AG04449 (cell line): ENCODE measurements around the gene SLC6A15.
A peak's percentile ranks its signal among the peaks of the same experiment; 100 is the strongest.

Experiments
- CTCF ChIA-PET: fragments of 350-600 bp; formaldehyde crosslinking; extraction: SDS; loops from one replicate; lab custom pipeline; 2021; ENCODE audit warnings: antibody characterized with exemption; lab: Yijun Ruan, JAX
- POLR2A ChIA-PET: fragments of 400-600, 350-600 bp; formaldehyde crosslinking; extraction: SDS; loops from one replicate; lab custom pipeline; 2020; ENCODE audit warnings: antibody characterized with exemption, inconsistent platforms; lab: Yijun Ruan, JAX
- DNase-seq: peaks from one replicate; pipeline ENCODE4 v3.0.0-alpha.2; 2010; ENCODE audit warnings: low read depth, low spot score
- H3K4me3 ChIP-seq: 2 replicates; pipeline ENCODE4 v1.5.1; 2011; ENCODE audit warnings: low read depth, mild to moderate bottlenecking, control low read depth, low read length
- TF ChIP-seq, protein P1 (sequence below): IDR thresholded peaks from one replicate; pipeline ENCODE4 v1.5.1; 2011; ENCODE audit warnings: mild to moderate bottlenecking, moderate library complexity, low read length, control low read depth, inconsistent platforms; ENCODE audit not compliant: insufficient read depth; ENCODE audit errors: missing control alignments

The SLC6A15 gene

DNA sequence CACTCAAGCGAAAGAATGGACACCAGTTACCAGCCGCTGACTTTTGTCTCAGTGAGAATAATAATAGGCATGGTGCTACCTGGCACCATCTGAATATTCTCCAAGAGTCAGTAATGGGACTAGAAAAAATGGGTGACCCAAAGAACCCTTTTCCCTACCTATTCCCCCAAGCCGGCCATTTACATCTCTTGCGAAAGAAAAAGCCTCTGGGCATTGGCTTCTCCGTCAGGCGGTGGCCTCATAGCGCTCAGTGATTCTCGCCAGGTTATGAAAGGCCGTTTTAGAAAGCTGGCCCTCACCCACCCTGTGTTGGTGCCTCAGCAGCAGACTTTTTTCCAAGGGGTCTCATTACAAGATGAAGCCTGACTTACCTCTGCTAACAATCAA, 523 bp upstream of the SLC6A15 start:
- POLR2A ChIA-PET, result no interaction called here
- DNase-seq, result no peak
- CTCF ChIA-PET, result no interaction called here
- TF ChIP-seq, protein P1, sequence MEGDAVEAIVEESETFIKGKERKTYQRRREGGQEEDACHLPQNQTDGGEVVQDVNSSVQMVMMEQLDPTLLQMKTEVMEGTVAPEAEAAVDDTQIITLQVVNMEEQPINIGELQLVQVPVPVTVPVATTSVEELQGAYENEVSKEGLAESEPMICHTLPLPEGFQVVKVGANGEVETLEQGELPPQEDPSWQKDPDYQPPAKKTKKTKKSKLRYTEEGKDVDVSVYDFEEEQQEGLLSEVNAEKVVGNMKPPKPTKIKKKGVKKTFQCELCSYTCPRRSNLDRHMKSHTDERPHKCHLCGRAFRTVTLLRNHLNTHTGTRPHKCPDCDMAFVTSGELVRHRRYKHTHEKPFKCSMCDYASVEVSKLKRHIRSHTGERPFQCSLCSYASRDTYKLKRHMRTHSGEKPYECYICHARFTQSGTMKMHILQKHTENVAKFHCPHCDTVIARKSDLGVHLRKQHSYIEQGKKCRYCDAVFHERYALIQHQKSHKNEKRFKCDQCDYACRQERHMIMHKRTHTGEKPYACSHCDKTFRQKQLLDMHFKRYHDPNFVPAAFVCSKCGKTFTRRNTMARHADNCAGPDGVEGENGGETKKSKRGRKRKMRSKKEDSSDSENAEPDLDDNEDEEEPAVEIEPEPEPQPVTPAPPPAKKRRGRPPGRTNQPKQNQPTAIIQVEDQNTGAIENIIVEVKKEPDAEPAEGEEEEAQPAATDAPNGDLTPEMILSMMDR, result no peak
- peak overlapping the region; percentile 64 for H3K4me3 ChIP-seq

DNA sequence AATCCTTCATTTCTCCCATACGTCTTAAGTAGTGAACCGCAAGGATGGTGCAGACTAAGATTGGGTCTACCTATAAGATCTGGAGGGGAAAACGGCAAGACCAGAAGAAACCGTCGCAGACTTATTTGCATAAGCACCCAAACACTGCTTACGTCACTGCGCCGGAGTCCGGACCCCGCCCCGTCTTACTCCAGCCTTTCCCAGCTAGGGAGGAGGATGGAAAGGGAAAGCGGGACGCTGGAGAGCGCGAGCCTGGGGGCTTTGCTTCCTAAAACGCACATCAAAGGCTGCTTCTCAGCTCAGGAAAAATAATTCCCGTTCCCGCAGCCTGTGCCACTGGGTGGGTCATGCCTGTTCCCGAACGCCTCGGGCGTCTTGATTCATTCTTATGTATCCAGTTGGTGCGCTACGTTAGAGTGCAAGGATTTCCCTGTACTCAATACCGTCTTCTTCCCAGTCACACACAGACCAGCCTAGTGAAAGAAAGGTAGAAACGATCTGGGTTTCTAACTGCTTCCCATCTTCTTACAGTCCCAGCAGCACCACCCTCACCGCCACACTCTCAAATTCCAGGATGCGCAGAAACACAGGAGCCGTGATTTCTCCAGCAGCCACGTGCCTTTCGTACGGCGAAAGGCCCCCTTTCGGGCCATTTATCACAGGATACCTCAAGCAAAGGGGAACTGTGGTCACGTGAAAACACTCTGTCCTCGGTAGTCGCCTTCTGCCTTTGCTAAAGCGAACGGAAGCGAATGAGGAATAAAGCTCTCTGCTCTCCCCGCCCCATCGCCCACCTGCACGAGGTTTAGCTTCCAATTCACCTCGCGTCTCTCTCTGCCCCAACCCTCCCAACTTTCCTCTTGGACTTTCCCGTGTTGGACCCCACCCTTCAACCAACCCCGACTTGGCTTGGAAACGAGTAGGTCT, 1.1 kb downstream of the SLC6A15 start:
- ChIA-PET CTCF (no interaction called here), POLR2A (no interaction called here)
- no peak for DNase-seq
- H3K4me3 ChIP-seq, result peak overlapping the region; percentile 64
- TF ChIP-seq, protein P1, result no peak

DNA sequence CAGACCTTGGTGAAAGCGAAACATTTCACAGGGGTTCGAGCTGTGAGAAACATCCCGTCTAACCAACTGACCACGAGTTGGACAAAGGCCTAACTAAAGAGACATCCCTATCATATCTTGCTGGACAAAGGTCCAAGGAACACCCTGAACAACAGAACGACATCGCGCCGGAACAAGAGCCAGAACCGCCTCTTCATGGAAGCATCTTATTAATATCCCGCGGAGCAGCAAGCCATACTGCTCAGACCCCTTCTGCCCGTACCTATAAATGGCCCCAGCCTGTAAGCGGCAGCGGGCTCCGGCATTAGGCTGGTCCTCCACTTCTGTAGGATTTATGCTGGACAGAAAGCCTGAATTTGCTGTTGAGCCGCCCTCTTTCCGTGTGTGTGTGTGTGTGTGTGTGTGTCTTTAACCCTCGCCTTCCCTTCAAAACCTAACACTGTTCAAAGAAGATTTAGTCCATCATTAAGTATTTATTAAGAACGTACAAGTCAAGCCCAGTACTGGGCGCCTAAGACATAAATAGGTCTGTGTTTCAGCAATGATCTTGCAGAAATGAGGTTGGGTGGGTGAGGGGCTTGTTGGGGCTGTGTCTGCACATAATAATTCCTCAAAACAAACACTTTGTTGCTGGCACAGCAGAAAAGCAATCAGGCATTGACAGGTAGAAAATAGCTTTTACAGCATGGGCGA, 1.9 kb downstream of the SLC6A15 start:
- no peak for DNase-seq
- CTCF ChIA-PET, result no interaction called here
- POLR2A ChIA-PET, result no interaction called here
- TF ChIP-seq, protein P1, result no peak
- peak overlapping the region; percentile 64 for H3K4me3 ChIP-seq

DNA sequence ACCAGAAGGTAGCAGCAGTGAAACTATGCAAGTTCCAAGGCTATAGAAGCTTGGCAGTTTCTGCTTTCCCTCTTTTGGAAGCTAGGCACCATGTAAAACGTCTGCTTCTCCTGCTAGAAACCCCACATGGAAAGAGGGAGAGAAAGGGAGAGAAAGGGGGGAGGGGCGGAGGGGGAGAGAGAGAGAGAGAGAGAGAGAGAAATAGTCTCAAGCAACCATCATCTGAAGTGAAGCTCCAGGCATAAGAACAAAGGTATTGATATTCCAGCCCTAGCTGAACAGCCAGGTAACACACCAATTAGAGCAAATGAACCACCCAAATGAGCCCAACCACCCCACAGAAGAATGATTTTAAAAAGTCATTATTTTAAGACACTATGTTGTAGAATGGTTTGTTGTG, 8.5 kb downstream of the SLC6A15 start:
- DNase-seq, result no peak
- TF ChIP-seq, protein P1, result no peak
- ChIA-PET POLR2A (no interaction called here), CTCF (no interaction called here)
- no peak overlapping the region for H3K4me3 ChIP-seq

DNA sequence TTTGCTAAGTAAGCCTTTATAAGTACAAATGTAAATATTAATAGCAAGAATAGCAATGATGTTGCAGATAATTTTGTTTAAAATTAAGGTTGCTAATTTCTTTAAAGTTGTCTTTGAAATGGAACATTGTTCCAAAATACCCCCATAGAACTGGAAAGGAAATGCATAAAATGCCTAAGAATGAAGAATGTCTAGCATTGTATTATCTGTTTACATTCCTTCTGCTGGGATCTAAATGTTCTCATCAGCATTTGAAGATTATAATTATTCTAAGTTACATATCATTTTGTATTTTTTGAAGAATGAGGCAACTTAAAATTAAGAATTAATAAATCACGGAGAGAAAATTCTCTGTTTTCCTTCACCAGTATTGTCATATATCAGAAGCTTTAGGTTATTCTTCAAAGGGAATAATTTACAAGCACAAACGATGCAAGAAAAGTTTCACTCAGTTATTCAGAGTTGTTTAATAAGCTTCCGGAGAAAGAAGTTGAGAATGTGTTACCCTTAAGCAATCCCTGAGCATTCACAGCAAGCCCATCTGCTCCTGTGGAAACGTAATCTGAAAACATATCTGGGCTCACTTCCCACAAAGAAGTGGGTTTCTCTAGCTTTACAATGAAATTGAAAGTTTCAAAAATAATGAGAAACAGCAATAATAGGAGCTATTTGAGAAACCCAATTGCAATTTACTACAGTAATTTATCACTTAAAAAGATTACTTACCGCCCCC, 21.3 kb downstream of the SLC6A15 start:
- TF ChIP-seq, protein P1, result no peak
- no peak overlapping the region for H3K4me3 ChIP-seq
- CTCF ChIA-PET, result interaction anchor here (0.8 to 1.9 kb wide), 2 partner anchors 16 to 166 kb away, joined by 3 to 6 read pairs; no protein-coding TSS in a partner anchor
- POLR2A ChIA-PET, result no interaction called here
- no peak for DNase-seq
